GM18508 (cell line): Measurements from ENCODE around the gene STRN4.

Source experiments
- ATAC-seq: cut with Tn5 transposase; IDR thresholded peaks from one replicate; pipeline ENCODE4 v1.9.1; 2021; ENCODE audit warnings: moderate number of reproducible peaks; ENCODE audit not compliant: insufficient read depth, unreplicated experiment

The STRN4 gene

GRCh38 chr19:46685189-46685588 is 61.1 kb downstream of the STRN4 start:
- no peak for ATAC-seq

DNA sequence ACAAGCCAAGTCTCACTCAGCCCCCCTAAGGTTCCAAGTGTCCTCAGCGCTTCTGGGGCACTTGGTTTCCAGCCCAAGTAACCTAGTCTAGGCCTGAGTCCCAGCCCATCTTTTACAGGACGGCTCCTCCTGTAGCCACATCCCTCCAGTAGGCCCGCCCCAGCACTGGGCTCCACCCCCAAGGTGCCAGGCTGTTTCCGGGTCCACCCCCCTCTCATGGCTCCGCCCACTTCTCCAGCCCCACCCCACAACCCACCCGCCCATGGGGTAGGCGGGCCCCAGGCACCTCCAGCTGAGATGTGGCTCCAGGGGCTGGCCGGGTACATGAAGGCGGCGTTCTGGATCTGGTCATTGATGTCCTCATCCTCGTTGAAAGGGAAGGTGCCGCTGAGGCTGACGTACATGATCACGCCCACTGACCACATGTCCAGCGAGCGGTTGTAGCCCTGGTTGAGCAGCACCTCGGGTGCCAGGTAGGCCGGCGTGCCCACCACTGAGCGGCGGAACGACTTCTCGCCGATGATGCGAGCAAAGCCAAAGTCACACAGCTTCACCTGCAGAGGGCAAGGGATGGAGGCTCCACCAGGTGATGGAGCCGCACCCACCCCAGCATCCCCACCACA is 68.0 kb downstream of the STRN4 start:
- no peak for ATAC-seq

- no peak for ATAC-seq
Measured at GRCh38 chr19:46674416-46675178, 71.7 kb downstream of the STRN4 start.

GRCh38 chr19:46670813-46671212 is 75.4 kb downstream of the STRN4 start:
- no peak for ATAC-seq
